Ectodermal cell (in vitro differentiated cells): ENCODE data around the gene RBKS.
"Not testable (repeated sequence)": the region's sequence is repeated elsewhere in the genome, so short reads cannot be mapped to it uniquely, and the experiment has no call there.

Experiments
- H3K27ac ChIP-seq: 2 replicates; pipeline ENCODE4 v1.7.0; 2013; ENCODE audit warnings: mild to moderate bottlenecking, low read depth, low read length; ENCODE audit not compliant: insufficient read depth, poor library complexity, severe bottlenecking
- H3K27me3 ChIP-seq: 2 replicates; pipeline ENCODE4 v1.7.0; 2013; ENCODE audit warnings: mild to moderate bottlenecking, low read length; ENCODE audit not compliant: insufficient read depth, control insufficient read depth, poor library complexity, severe bottlenecking
- H3K36me3 ChIP-seq: one replicate; pipeline ENCODE4 v1.7.0; 2013; ENCODE audit warnings: low read length; ENCODE audit not compliant: control insufficient read depth, insufficient read depth
- H3K4me1 ChIP-seq: one replicate; pipeline ENCODE4 v1.7.0; 2013; ENCODE audit warnings: low read length; ENCODE audit not compliant: control insufficient read depth, insufficient read depth
- H3K4me3 ChIP-seq: 2 replicates; pipeline ENCODE4 v1.7.0; 2013; ENCODE audit warnings: low read depth, low read length, control low read depth; ENCODE audit not compliant: insufficient read depth
- H3K9me3 ChIP-seq: 2 replicates; pipeline ENCODE4 v1.7.0; 2013; ENCODE audit warnings: mild to moderate bottlenecking, low read length, moderate library complexity; ENCODE audit not compliant: control insufficient read depth
- WGBS, 2 experiments: methylation state at CpG; one replicate each; pipeline ENCODE4 v1.1.7; 2013; ENCODE audit warnings: missing lambda C conversion rate in 2 of 2; 5-methylcytosine and 5-hydroxymethylcytosine counted together

RBKS gene

DNA sequence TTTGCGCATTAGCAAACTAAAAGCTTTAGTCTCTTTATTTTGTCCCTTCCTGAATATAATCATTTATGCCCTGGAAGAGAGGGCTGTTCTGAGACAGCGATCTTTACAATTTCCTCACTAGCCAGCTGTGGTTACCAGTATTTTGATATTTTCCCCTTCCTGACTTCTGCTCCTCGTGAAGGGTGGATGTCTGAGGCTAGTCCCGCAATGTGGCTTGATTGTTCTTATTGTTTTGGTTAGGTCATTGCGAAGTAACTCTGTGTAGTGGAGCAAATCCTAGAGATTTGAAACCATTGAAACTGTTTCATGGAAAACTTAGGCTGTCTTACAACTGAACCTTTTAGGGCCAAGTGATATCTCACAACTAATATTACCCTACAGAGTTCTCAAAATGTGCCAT, 116.2 kb downstream of the RBKS start:
- H3K4me1 ChIP-seq = peaks cover 8% of the 10 kb centered on the region
- no peak overlapping the region for H3K4me3 ChIP-seq
- WGBS, 2 experiments = 88 to 96% methylated on average over 5 of the region's 5 CpGs
- H3K9me3 ChIP-seq = no peaks in the 10 kb centered on the region
- H3K36me3 ChIP-seq = no peaks in the 10 kb centered on the region
- no peaks in the 10 kb centered on the region for H3K27me3 ChIP-seq
- no peak overlapping the region for H3K27ac ChIP-seq

- Histone ChIP-seq H3K9me3 (no peaks in the 10 kb centered on the region), H3K36me3 (no peaks in the 10 kb centered on the region), H3K4me3 (peak overlapping the region; percentile 65), H3K27ac (no peak overlapping the region), H3K4me1 (peaks cover 8% of the 10 kb centered on the region), H3K27me3 (peaks cover 6% of the 10 kb centered on the region)
- WGBS, 2 experiments = 66 to 80% methylated on average over 2 of the region's 2 CpGs
These were observed 117.4 kb downstream of the RBKS start for GRCh38 chr2:27772804-27773203.

GRCh38 chr2:27771548-27772335, 118.4 kb downstream of the RBKS start, which contains the start of gene MRPL33:
TSS of gene MRPL33 (plus strand) at chr2:27771719. CDS start at chr2:27771778, 59 bp downstream.
- 0% methylated on average over 48 of the region's 48 CpGs for WGBS, 2 experiments
- H3K27ac ChIP-seq = no peak within 1 kb of the TSS
- peaks cover 8% of the 10 kb centered on the region for H3K4me1 ChIP-seq
- peak within 1 kb of the TSS; percentile 65 for H3K4me3 ChIP-seq
- peaks cover 9% of the 10 kb centered on the region for H3K27me3 ChIP-seq
- H3K9me3 ChIP-seq = no peaks in the 10 kb centered on the region
- H3K36me3 ChIP-seq = no peaks in the 10 kb centered on the region

GRCh38 chr2:27771202-27771547, 119.0 kb downstream of the RBKS start:
- 23 to 30% methylated on average over 13 of the region's 13 CpGs for WGBS, 2 experiments
- Histone ChIP-seq H3K4me1 (peaks cover 8% of the 10 kb centered on the region), H3K27me3 (peaks cover 10% of the 10 kb centered on the region), H3K4me3 (peak overlapping the region; percentile 65), H3K36me3 (no peaks in the 10 kb centered on the region), H3K9me3 (no peaks in the 10 kb centered on the region), H3K27ac (no peak overlapping the region)

GRCh38 chr2:27766287-27766661, 123.9 kb downstream of the RBKS start:
- Histone ChIP-seq H3K4me1 (no peaks in the 10 kb centered on the region), H3K27me3 (peaks cover 13% of the 10 kb centered on the region), H3K9me3 (no peaks in the 10 kb centered on the region), H3K36me3 (no peaks in the 10 kb centered on the region), H3K27ac (no peak overlapping the region), H3K4me3 (no peak overlapping the region)
- WGBS, 2 experiments = 92 to 96% methylated on average over 2 of the region's 2 CpGs

DNA sequence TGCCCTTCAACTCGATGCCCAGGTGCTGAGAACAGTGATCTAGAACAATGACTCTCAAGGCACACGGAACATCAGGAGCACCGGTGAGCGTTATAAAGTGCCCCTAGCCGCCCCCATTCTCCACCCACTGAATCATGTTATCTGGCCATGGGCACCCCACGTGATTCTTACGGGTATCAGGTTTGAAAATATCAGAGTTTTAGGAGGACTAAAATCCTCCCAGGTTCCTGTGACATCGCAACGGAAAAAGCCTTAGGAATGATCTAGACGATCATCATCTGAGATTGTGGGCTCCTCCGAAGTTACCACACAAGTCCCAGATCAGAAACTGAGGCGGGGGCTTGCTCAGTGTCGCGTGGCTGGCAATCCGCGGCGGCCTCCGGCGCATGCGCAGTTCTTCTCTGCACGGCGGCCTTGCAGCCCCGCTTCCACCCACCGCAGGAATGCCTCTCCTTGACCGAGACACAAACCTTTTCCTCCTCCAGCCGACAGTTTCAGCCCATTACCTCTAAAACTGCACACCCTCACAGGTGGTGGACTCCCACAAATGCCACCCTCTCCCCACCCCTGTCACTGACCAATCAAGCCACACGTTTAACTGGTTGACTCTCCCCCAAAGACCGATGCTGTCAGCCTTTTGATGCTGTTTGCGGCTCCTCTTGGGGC, 124.4 kb downstream of the RBKS start:
- Histone ChIP-seq H3K4me3 (no peak overlapping the region), H3K9me3 (no peaks in the 10 kb centered on the region), H3K4me1 (no peaks in the 10 kb centered on the region), H3K36me3 (no peaks in the 10 kb centered on the region), H3K27me3 (peaks cover 13% of the 10 kb centered on the region), H3K27ac (no peak overlapping the region)
- WGBS, 2 experiments = 70 to 72% methylated on average over 29 of the region's 29 CpGs

DNA sequence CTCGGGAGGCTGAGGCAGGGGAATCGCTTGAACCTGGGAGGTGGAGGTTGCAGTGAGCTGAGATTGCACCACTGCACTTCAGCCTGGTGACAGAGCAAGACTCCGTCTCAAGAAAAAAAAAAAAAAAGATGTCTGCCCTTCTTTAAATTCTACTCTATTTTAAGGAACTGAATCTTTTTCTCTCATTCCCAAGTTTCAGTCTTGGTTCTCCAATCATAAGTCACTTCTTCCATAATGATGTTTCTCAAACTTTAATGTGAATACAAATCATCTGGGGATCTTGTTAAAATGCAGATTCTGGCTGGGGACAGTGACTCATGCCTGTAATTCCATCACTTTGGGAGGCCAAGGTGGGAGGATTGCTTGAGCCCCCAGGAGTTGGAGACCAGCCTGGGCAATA, 125.7 kb downstream of the RBKS start:
- H3K27me3 ChIP-seq = peaks cover 13% of the 10 kb centered on the region
- not testable (repeated sequence) for H3K36me3 ChIP-seq, H3K27ac ChIP-seq, H3K4me3 ChIP-seq, H3K4me1 ChIP-seq, H3K9me3 ChIP-seq
- WGBS, 2 experiments = 93 to 95% methylated on average over 3 of the region's 3 CpGs

DNA sequence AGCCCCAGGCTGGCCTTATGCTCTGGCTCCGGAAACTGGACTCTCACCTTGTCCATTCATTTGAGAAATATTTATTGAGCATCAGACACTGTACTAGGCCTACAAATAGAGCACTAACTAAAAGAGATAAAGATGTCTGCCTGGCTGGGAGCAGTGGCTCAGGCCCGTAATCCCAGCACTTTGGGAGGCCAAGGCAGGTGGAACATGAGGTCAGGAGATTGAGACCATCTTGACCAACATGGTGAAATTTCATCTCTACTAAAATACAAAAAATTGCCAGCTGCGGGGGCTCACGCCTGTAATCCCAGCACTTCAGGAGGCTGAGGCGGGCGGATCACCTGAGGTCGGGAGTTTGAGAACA, 126.3 kb downstream of the RBKS start:
- Histone ChIP-seq H3K36me3 (no peaks in the 10 kb centered on the region), H3K27me3 (peaks cover 13% of the 10 kb centered on the region), H3K27ac (no peak overlapping the region), H3K4me3 (no peak overlapping the region), H3K4me1 (no peaks in the 10 kb centered on the region), H3K9me3 (no peaks in the 10 kb centered on the region)
- WGBS, 2 experiments = 87 to 94% methylated on average over 7 of the region's 7 CpGs

- Histone ChIP-seq H3K4me3 (no peak overlapping the region), H3K36me3 (no peaks in the 10 kb centered on the region), H3K27ac (no peak overlapping the region), H3K4me1 (no peaks in the 10 kb centered on the region), H3K9me3 (no peaks in the 10 kb centered on the region), H3K27me3 (peaks cover 12% of the 10 kb centered on the region)
- 93 to 94% methylated on average over 3 of the region's 3 CpGs for WGBS, 2 experiments
These were observed 127.0 kb downstream of the RBKS start for GRCh38 chr2:27762951-27763906.
